GM18858 (cell line): ENCODE results near the gene GREM2.

Experiments used
- ATAC-seq: cut with Tn5 transposase; IDR thresholded peaks from one replicate; pipeline ENCODE4 v1.9.1; 2021; ENCODE audit not compliant: unreplicated experiment

Gene GREM2

DNA sequence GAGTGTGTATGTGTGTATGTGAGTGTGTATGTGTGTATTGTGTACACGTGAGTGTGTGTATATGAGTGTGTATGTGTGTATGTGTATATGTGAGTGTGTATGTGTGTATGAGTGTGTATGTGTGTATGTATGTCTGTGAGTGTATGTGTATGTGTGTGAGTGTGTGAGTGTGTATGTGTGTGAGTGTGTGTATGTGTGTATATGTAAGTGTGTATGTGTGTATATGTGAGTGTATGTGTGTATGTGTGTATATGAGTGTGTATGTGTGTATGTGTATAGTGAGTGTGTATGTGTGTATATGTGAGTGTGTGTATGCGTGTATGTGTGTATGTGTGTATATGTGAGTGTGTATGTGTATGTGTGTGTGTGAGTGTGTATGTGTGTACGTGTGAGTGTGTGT is 49.2 kb downstream of the GREM2 start:
- ATAC-seq, result no peak

DNA sequence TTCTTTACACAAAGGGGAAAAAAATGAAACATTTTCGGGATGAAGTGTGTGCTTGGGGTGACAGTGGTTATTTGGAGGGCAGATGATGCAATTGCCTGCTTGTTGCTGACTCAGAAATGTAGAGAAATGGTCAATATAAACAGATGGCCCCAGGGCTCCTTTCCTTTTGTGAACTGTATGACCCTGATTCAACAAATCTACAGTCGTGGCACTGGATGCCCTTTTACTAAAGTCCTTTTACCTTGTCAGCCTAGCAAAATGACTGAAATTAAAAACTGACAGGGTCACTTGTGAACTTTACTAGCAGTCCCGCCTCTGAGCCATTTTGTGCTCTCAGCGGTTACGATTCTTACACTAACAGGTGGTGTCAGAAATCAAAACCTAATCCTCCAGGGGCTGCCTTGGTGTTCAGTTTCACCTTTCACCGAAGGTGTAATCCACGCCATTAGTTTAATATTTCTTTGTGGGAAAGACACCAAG is 49.8 kb downstream of the GREM2 start:
- no peak for ATAC-seq

DNA sequence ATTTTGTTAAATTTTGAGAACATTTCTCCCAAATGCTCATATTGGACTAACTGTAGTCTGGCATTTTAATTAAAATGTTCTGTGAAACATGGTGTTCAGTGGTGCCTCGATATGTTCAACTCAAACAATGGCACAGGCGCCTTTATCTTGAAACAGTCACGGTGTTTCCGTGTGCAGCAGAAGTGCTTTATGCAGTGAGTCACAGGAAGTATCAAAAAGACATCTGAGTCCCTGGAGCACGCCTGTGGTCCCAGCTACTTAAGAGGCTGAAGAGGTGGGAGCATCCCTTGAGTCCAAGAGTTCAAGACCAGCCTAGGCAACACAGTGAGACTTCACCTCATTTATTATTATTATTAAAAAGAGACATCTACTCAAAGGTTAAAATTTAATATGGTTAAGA is 52.2 kb downstream of the GREM2 start:
- no peak for ATAC-seq

DNA sequence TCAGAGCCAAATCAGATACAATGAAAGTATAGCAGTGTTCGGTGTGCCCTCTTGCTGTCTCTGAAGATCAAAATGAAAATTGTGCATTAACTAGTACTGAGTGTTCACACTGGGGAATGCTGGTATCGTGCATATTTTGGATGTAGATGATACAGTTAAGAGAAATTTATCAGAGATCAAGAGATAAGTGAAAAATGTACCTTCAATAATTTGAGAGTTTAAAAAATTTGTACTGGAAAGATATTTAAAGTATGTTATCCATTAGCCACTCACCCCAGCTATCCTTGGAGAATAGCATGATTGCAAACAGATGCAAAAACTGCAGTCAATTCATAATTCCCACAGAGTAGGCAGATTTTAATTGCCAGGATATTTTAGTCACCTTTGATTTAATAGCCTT is 56.4 kb downstream of the GREM2 start:
- no peak for ATAC-seq

DNA sequence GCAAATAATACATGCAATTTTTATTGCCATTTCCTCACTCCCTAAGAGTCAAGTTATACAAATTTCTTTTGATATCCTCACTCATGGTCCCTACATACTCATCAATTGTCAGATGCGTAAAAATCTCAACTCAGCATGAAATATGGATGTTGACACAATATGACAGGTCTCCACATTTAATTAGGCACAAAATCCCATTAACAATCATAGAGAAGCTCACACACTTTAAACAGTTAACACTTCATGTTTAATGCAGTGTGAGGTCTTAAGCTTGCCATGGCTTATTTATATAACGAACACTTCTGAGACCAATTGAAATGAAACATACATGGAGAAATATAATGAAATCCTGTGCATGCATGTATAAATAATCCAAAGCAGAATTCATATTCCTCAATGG is 58.6 kb downstream of the GREM2 start:
- no peak for ATAC-seq

DNA sequence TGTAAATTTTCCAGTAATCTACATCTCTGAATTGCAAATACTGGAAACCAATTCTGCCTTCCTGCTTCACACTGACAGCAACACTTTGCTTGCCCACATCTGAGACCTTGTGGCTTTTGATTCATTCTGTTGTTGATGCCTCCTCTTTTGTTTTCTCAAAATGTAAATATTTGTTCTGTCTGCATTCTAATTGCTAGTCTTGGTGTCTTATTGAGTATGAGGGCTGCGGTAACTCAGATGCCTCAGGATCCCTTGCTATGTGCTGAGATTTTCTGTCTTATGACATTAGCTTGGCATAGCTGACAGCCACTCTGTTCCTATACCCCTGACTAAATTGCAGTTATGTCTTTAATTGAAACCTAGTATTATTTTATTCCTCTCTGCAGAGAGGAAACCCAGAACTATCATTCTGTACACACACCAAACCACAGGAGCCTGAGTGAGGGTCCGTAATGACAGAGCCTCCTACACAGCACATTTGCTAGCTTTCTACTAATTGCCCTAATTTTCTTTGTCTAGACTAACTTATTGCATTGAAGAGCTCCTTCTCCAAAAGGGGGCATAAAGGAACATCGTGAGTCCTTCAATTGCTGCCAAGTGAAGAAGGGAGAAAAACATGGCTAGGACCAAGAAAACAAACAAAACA is 72.1 kb downstream of the GREM2 start:
- ATAC-seq, result no peak

DNA sequence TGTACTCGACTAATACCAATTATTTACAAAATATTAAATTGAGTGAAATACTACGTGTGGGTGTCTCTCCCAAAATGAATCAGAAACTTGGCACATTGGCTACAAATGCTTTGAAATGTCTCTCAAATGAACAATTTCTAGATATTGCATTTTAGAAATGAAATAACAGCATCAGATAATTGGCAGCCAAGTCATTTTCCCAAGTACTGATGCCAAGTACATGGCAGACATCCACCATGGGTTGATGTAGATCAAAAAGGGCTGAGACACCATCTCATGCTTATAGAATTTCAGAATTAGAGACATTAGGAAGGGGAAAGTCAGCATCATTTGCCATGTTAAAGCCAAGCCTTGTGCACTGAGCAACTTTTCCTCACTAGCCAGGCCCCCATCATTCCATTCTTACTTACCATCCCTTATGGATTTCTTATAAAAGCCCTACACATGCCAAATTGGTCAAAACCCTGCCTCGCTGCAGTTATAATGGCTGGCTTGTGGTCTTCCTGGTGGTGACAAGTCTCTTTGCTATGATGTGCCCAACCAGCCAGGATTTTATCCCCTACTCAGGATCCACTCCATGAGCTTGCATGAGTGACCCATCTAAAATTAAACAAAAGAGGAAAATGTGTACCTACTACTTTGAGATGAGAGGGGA is 73.1 kb downstream of the GREM2 start:
- no peak for ATAC-seq

DNA sequence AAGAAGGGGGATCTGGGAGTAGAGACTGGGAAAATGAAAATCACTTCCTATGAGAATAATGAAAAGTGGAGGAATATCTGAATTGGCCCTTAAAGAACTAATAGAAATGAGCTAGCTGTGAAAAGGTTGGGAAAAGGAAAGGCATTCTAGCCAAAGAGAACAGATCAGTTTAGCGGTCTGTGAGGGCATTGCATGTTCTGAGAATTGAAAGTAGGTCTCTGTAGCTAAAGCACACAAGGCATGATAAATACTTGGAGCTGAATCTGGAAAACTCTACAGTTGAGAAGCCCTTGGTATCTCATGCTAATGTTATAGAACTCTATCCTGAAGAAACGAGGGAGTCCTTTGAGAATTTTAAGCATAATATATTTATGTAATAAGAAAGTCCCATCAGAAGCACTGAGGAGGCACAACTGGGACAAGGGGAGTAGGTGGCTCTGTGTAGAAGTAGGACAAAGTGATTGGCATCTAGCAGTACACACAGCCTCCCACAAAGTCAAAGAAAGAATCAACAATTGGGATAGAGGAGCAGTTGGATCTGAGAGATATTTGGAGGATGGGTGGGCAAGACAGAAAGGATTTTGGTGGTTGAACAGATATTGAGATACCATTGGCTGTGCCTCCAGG is 78.7 kb downstream of the GREM2 start:
- ATAC-seq, result no peak

DNA sequence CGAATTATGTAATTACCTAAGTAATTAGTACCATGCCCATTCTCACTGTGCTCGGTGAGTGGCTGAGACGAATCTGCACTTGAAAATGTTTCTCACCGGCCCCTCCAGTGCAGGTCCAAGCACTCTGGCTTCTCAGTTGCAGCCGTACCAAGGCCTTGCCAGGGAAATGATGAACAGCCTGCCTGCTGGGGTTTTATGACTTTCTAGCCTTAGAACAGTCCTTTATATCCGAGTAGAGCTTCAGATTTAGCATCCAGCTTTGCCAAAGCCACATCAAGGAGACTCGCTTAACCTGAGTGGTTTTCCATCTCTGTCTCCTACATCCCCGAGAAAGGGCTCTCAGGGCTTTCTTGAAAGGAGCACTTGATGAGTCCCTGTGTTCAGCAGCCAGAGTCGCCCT is 83.4 kb downstream of the GREM2 start:
- ATAC-seq, result no peak

DNA sequence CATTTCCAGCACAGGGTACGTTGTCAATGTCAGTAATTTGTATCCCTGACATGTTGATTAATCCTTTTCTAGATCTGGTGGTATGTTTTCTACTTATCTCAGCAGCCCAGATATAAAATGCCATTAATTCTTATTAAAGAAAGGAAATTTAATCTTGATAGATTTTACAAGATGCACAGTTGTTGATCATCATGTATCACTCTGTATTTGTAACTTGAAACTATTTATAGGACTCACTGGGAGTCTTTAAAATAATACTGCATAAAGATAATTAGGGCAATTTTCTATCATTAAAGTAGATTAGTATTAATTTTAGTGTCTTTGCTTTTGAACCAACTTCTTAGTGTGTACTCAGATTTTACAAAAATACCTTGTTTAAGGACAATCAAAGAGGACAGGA is 84.9 kb downstream of the GREM2 start:
- no peak for ATAC-seq

DNA sequence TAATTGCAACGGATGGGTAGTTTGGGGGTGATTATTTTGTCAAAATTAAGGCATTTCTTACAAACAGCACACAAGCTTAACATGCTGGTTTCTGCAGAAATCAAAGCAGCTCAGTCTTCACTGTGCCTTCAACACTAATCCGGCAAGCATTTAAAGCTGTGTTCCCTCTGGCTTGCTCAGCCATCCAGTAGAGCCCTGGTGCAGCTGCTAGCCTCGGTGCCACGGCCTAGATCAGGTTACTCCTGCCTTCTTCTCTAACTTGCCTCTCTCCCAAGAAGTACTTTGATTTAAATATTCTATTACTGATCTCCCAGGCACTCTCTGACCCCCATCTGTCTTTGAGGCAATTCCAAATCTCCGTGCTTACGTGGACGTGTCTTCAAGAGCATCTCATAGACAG is 85.6 kb downstream of the GREM2 start:
- ATAC-seq, result no peak

DNA sequence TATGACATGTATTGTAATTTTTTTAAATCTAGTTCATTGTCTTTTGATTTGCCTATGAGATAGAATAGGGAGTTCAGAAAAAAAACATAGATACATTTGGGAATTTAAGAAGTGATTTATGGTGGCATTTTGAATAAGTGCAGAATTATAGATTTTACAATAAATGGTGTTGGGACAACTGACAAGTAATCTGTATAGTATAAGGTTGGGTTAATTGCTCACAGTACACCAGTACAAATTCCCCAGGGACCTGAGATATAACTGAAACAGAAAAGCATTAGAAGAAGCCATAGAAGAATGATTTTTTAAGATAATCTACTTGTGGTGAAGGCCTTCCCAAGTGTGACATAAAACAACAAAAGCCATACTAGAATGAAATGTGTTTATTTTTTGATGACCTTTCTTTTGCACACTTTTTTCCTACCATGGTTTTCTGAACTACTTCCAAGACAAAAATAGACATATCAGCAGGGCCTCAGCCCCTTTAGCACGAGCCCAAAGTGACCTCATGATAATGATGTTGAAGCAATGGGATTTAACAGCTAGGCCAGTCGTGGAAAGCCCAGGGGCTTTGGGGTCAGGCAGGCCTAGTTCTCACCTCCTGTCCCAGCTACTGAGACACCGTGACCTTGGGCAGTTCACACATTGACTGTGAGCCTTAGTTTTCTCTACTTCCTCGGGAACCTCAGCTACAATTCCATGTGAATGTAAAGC is 87.4 kb downstream of the GREM2 start:
- ATAC-seq, result no peak

DNA sequence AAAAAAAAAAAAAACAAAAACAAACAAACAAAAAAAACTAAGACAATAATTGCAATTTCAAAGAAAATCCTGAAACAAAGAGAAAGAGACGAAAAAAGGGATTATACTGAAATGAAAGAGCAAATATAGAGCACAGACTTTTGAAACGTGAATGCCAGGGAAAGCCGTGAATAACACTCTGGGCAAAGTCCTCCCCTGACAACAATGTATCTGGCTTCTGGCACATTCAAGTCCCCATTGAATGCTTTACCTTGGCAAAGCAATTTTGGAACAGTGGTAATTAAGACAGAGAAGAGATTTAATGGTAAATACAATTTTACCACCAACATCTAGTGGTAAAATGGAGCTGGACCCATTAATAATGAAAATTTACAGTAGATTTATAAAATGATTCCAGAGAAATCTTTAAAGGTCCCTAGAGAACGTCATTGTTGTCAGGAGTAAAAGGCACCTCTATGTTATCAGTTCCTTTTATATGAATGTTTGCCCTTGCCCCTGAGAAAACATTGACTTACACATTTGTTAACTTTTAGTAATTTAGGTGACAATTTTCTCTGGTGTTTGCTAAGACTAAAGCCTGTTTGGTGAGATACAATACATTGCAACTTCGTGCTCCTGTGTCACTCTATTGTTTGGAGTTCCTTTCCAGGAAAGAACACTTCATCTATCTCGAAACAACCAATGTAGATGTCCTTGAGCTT is 89.7 kb downstream of the GREM2 start:
- ATAC-seq, result no peak

DNA sequence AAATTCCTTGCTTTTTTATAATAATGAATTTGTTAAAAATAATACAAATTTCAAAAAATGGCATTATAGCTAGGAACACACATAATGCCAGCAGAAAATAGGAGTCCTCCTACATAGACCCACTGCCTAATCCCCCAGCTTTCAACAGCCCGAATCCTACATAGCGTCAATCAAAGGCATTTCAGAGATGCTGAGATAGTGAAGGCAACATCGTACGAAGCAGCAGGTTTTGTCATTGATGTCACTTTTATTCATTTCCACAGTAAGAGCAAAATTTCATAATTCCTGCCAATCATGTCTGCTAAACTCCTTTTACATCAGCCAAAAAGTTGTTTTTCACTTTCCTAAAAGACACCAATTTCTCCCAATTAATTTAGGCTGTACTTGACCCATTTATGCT is 94.1 kb downstream of the GREM2 start:
- ATAC-seq, result no peak

DNA sequence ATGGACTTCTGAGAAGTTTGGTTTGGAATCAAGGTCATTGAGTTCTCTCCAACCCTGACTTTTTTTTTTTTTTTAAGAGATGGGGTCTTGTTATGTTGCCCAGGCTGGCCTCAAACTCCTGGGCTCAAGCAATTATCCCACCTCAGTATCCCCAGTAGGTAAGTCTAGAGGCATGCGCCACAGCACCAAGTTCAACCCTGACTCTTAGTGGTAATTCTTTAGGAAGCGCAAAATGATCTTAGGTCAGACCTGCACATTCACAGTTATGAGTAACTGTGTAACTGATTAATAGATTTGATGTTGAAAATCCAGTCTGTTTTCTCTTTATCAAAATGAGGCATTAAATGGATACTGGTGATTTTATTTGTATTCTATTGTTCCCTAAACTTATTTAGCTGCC is 95.9 kb downstream of the GREM2 start:
- ATAC-seq, result no peak

DNA sequence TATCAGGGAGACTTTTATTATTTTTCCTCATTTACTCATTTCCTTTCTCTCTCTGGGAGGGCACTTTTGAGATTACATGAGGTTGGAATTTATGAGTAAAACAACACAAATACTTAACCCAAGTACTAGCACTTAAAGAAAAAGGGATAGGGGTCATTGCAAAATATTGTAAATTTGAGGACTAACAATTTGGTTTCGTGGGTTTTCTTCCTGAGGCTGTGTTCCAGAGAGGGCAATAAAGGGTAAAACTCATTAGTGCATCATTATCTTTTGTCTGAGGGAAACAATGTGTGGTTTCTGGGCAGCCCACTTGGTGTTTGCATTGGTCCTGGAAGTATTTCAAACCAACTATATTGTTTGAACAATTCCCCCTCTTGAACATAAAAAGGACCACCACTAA is 96.5 kb downstream of the GREM2 start:
- ATAC-seq, result no peak

DNA sequence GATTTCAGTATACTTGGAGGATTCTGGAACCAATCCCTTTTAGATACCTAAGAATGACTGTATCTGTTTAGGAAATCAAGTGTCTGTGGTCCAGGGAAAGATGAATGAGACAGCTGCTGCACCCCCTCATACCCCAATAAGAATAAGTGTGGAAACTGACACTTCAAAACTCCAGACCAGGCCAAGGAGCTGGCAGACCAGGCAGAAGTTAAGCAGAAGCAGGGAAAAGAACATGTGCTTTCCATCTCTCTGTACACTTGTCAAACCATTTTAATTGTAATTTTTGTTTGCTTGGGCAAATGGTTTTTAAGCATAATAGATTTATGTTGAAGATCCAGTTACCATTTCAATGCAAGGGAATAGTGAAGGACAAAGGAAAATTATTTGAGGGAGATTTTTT is 100.2 kb downstream of the GREM2 start:
- no peak for ATAC-seq

DNA sequence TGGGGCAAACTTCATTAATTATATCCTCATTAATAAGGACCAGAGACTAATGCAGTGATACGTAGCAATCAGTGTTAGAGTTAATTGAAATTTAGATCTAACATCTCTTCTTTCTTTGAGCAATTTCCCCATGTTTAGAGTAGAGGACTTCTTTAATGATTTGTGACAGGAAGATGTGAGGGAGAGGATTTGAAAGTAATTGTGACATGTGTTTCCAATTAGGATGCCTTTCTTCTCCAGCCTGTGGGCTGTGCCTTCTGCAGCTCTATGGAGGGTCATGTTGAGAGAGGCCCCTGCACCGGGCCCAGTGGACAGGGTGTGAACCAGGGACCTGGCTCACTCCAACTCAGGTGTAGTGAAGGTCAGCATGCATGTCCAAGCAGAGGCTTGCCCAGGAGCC is 103.0 kb downstream of the GREM2 start:
- ATAC-seq, result no peak

DNA sequence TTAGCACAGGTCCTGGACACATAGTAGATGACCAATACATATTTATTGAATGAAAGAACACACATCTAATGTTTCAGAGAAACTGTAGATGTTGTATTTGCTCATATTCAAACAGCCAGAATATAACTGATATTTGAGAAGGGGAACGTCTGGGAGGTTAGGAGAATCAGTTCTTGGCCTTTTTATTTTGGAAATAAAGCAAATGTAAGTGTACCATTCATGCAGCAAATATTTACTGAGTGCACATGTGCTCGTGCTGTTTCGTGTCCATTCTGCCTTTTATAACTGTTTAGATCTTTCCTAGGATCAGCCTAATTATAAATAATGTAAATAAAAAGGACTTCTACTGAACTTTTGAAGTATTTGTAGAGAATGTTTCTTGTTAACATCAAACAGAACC is 103.8 kb downstream of the GREM2 start:
- no peak for ATAC-seq

DNA sequence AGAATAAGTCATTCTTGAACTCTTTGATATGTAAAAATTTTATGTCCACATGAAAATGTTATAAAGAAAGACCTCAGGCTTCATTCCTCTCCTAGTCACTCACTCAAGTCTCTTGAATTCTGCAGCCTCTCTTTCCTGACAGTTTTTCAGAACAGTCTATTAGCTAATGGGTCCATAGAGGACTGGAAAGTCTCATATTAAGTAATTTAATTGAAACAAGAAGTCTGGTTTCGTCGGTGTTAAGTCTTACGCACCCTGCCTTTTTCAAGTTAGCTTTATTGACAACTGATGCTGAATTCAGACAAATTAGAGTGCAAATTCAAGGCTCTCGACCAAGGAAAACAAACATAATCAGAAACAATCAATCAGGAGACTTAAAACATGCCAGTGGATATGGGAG is 105.8 kb downstream of the GREM2 start:
- no peak for ATAC-seq

DNA sequence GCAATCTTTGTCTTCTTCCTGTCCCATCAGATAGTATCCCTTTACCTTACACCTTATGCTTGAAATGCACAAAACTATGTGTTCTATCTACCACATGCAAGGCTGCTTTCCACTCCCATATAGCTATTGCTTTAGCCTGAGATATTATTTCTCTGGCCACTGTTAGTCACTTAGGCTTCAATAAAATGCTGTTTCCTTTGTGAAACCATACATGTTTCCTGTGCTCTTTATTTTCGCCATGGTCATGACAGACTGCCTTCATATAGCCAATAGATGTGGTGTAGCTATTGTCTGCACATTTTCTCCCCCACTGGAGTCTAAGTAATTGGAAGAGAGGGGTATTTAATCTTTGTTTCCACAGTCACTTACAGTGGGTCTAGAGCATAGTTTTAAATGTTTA is 108.4 kb downstream of the GREM2 start:
- ATAC-seq, result no peak
